Measurements from ENCODE around the gene GPRC5B. TPM values are rescaled to one million over a fixed set of nuclear protein-coding genes. Genes with fewer than 3 reads are reported as not detected.

Gene GPRC5B
- total RNA-seq, 6 donors from 2014 or later = 3.6 to 21.5 (median 5.5) TPM

GRCh38 chr16:19885451-19886072 is 914 bp upstream of the GPRC5B start:
- WGBS, 2 donors = 18 to 23% methylated on average over 21 to 41 of the region's 41 CpGs
- H3K4me1 ChIP-seq = peaks cover 24 to 39% (median 26%) of the 10 kb centered on the region in 4 donors
- ATAC-seq (ENCODE audit: low FRiP score in 2 of 2) (peak; percentile 23 to 48), DNase-seq (peak in 1 of 2 donors; percentile 87)
- H3K36me3 ChIP-seq = no peaks in the 10 kb centered on the region
- TF ChIP-seq POLR2AphosphoS5 (IDR thresholded peaks at IDR 0.05) (no peak), EP300 (IDR thresholded peaks at IDR 0.05) (no peak), POLR2A (IDR thresholded peaks at IDR 0.05) (no peak), CTCF (IDR thresholded peaks at IDR 0.05) (no peak)
- H3K9me3 ChIP-seq = no peaks in the 10 kb centered on the region
- H3K4me3 ChIP-seq = peak overlapping the region in 3 of 4 donors; percentile 49 to 71 (median 65)
- H3K27me3 ChIP-seq = peaks cover 0 to 11% (median 9%) of the 10 kb centered on the region in 4 donors
- no peak overlapping the region for H3K27ac ChIP-seq

- ATAC-seq (ENCODE audit: low FRiP score in 2 of 2) (peak in 1 of 2 donors; percentile 31), DNase-seq (peak in 1 of 2 donors; percentile 72)
- TF ChIP-seq POLR2AphosphoS5 (IDR thresholded peaks at IDR 0.05) (no peak), POLR2A (IDR thresholded peaks at IDR 0.05) (no peak), EP300 (IDR thresholded peaks at IDR 0.05) (no peak), CTCF (IDR thresholded peaks at IDR 0.05) (no peak)
- H3K27ac ChIP-seq = peak overlapping the region in 2 of 4 donors; percentile 26 to 29
- WGBS, 2 donors = 0 to 3% methylated on average over 6 to 22 of the region's 24 CpGs
- H3K4me1 ChIP-seq = peaks cover 24 to 39% (median 26%) of the 10 kb centered on the region in 4 donors
- H3K9me3 ChIP-seq = no peaks in the 10 kb centered on the region
- no peaks in the 10 kb centered on the region for H3K36me3 ChIP-seq
- peaks cover 0 to 11% (median 9%) of the 10 kb centered on the region in 4 donors for H3K27me3 ChIP-seq
- H3K4me3 ChIP-seq = peak overlapping the region; percentile 49 to 71 (median 62)
These were observed 622 bp downstream of the GPRC5B start for GRCh38 chr16:19883966-19884485.

- DNase-seq = peak in 1 of 2 donors; percentile 78
- Histone ChIP-seq H3K4me1 (peaks cover 24 to 39% (median 26%) of the 10 kb centered on the region in 4 donors), H3K36me3 (no peaks in the 10 kb centered on the region), H3K9me3 (no peaks in the 10 kb centered on the region), H3K27me3 (peaks cover 0 to 11% (median 9%) of the 10 kb centered on the region in 4 donors), H3K27ac (peak overlapping the region in 1 of 4 donors; percentile 26), H3K4me3 (peak overlapping the region; percentile 12 to 71 (median 57))
- ATAC-seq (ENCODE audit: low FRiP score in 2 of 2) = peak in 1 of 2 donors; percentile 56
- 5 to 6% methylated on average over 16 to 30 of the region's 35 CpGs for WGBS, 2 donors
- TF ChIP-seq POLR2A (IDR thresholded peaks at IDR 0.05) (no peak), EP300 (IDR thresholded peaks at IDR 0.05) (no peak), CTCF (IDR thresholded peaks at IDR 0.05) (no peak), POLR2AphosphoS5 (IDR thresholded peaks at IDR 0.05) (no peak)
These were observed 1.2 kb downstream of the GPRC5B start for GRCh38 chr16:19883296-19883965.

GRCh38 chr16:19882646-19883045 is 2.0 kb downstream of the GPRC5B start:
- Histone ChIP-seq H3K4me3 (peak overlapping the region in 3 of 4 donors; percentile 49 to 71 (median 65)), H3K27me3 (peaks cover 0 to 11% (median 9%) of the 10 kb centered on the region in 4 donors), H3K27ac (no peak overlapping the region), H3K36me3 (no peaks in the 10 kb centered on the region), H3K9me3 (no peaks in the 10 kb centered on the region), H3K4me1 (peaks cover 24 to 39% (median 26%) of the 10 kb centered on the region in 4 donors)
- TF ChIP-seq CTCF (IDR thresholded peaks at IDR 0.05) (no peak), POLR2AphosphoS5 (IDR thresholded peaks at IDR 0.05) (no peak), EP300 (IDR thresholded peaks at IDR 0.05) (no peak), POLR2A (IDR thresholded peaks at IDR 0.05) (no peak)
- ATAC-seq (ENCODE audit: low FRiP score in 2 of 2) (no peak), DNase-seq (no peak)
- WGBS, 2 donors = 71 to 84% methylated on average over 3 of the region's 3 CpGs

Measured in upper lobe of left lung (tissue), 6 donors.